Measurements from ENCODE around the gene CPEB4. TPM values are rescaled to one million over a fixed set of nuclear protein-coding genes. Genes with fewer than 3 reads are reported as not detected.

Gene CPEB4
- total RNA-seq, 2 donors from 2014 or later, result 9.4 to 11.3 TPM

DNA sequence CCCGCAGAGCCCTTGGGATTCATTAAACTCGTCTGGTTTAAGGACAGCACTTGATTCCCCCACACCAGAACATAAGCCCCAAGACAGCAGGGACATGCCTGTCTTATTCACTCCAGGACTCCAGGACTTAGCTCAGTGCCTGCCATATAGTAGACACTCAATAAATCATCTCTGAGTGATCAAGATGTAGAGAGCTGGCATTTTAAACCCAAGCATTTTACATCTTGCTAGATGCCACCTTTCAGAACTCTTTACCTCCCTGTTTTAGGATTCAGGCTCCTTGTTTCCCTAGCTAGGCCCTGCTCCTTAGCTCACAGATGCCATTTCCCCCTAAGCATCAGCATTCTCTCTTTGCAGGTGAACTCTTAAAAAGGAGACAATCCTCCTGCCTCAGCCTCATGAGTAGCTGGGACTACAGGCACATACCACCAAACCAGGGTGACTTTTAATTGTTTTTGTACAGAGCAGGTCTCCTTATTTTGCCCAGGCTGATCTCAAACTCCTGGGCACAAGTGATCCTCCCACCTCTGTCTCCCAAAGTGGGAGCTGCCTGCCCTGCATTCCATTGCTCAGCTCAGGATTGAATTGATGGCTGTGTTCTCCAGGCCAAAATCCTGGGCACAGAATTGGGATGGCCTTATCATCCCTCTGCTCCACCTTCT lies 32.0 kb upstream of the CPEB4 start:
- no peak for DNase-seq
- Histone ChIP-seq H3K4me3 (ENCODE audit: low read length) (no peak overlapping the region), H3K27me3 (ENCODE audit: control insufficient read depth, insufficient read depth, low read length, poor library complexity, severe bottlenecking) (no peaks in the 10 kb centered on the region), H3K9ac (ENCODE audit: extremely low read depth, low read length, poor library complexity, severe bottlenecking) (no peak overlapping the region), H3K27ac (ENCODE audit: low read depth, low read length) (no peak overlapping the region), H3K36me3 (ENCODE audit: control insufficient read depth, insufficient read depth, low read length) (no peaks in the 10 kb centered on the region), H3K9me3 (ENCODE audit: control insufficient read depth, low read length) (no peaks in the 10 kb centered on the region), H3K4me1 (ENCODE audit: control insufficient read depth, insufficient read depth, low read length) (peaks cover 34% of the 10 kb centered on the region)
- TF ChIP-seq, protein P1, sequence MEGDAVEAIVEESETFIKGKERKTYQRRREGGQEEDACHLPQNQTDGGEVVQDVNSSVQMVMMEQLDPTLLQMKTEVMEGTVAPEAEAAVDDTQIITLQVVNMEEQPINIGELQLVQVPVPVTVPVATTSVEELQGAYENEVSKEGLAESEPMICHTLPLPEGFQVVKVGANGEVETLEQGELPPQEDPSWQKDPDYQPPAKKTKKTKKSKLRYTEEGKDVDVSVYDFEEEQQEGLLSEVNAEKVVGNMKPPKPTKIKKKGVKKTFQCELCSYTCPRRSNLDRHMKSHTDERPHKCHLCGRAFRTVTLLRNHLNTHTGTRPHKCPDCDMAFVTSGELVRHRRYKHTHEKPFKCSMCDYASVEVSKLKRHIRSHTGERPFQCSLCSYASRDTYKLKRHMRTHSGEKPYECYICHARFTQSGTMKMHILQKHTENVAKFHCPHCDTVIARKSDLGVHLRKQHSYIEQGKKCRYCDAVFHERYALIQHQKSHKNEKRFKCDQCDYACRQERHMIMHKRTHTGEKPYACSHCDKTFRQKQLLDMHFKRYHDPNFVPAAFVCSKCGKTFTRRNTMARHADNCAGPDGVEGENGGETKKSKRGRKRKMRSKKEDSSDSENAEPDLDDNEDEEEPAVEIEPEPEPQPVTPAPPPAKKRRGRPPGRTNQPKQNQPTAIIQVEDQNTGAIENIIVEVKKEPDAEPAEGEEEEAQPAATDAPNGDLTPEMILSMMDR (conservative IDR thresholded peaks at IDR 0.05), result no peak
- Mint-ChIP-seq H3K9me3 (no peaks in the 10 kb centered on the region), H3K4me3 (no peak overlapping the region), H3K27ac (peak overlapping the region; percentile 56), H3K27me3 (ENCODE audit: insufficient read depth) (peaks cover 2% of the 10 kb centered on the region), H3K36me3 (ENCODE audit: low read depth) (no peaks in the 10 kb centered on the region), H3K4me1 (peaks cover 40% of the 10 kb centered on the region)
- 76 to 86% methylated on average over 2 of the region's 2 CpGs for WGBS, 2 experiments (ENCODE audit: insufficient coverage in 1 of 2, insufficient read length in 1 of 2)

DNA sequence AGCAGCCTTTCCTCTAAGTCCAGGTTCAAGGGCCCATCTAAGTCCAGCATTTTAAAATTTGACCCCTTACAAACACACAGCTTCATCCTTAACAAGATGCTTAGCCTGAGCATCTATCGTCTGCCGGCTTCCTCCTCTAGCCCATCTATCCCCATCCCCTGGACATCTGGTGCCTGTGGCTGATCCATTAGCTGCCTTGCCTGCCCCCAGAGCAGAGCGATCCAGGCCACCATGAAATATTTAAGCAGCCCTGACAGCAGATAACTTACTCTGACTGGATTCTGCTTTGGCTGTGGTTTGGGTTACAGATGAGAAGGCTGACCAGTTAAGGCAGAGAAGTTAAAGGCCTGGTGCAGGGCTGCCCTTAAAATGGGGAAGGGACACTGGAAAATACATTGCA lies 30.9 kb upstream of the CPEB4 start:
- H3K36me3 Mint-ChIP-seq (ENCODE audit: low read depth), result no peaks in the 10 kb centered on the region
- Histone ChIP-seq H3K27ac (ENCODE audit: low read depth, low read length) (no peak overlapping the region), H3K4me1 (ENCODE audit: control insufficient read depth, insufficient read depth, low read length) (peaks cover 38% of the 10 kb centered on the region), H3K9ac (ENCODE audit: extremely low read depth, low read length, poor library complexity, severe bottlenecking) (no peak overlapping the region), H3K9me3 (ENCODE audit: control insufficient read depth, low read length) (no peaks in the 10 kb centered on the region), H3K36me3 (ENCODE audit: control insufficient read depth, insufficient read depth, low read length) (no peaks in the 10 kb centered on the region), H3K27me3 (ENCODE audit: control insufficient read depth, insufficient read depth, low read length, poor library complexity, severe bottlenecking) (no peaks in the 10 kb centered on the region), H3K4me3 (ENCODE audit: low read length) (no peak overlapping the region)
- H3K27ac Mint-ChIP-seq, result no peak overlapping the region
- TF ChIP-seq, protein P1 (conservative IDR thresholded peaks at IDR 0.05), result no peak
- no peak overlapping the region for H3K4me3 Mint-ChIP-seq
- peaks cover 2% of the 10 kb centered on the region for H3K27me3 Mint-ChIP-seq (ENCODE audit: insufficient read depth)
- no peak for DNase-seq
- H3K9me3 Mint-ChIP-seq, result no peaks in the 10 kb centered on the region
- WGBS, 2 experiments (ENCODE audit: insufficient coverage in 1 of 2, insufficient read length in 1 of 2), result 90 to 94% methylated on average over 2 to 3 of the region's 3 CpGs
- H3K4me1 Mint-ChIP-seq, result peaks cover 46% of the 10 kb centered on the region

DNA sequence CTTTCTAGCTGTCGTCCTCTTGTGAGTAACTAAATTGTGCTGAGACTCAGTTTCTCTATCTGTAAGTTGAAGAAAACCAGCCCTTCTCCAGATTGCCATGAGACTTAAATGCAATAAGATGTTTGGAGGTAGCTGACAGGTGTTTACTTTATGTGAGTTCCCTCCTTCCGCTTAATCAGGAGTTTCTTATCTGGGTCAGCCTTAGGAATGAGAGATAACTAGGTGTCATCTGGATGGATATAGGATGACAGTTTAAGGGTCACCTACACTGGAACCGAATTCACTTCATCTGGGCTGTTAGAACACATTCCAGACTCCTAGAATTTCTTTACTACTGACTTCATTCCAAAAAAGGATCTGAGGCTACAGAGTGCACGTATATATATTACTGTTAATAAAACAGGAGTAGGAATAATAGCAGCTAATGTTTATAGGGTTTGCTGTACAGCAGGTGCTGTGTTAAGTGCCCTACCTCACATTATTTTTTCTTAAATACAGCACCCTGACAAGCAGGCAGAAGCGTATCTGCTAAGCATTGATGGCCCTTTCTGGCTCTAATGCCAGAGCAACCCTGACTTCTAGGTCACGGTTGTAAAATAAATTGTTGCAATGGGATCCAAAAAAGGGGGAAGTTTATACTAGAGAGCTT lies 30.0 kb upstream of the CPEB4 start:
- no peak overlapping the region for H3K27ac ChIP-seq (ENCODE audit: low read depth, low read length)

More for the DNA sequence above, 30.0 kb upstream of the CPEB4 start:
- H3K4me3 Mint-ChIP-seq, result no peak overlapping the region
- H3K36me3 Mint-ChIP-seq (ENCODE audit: low read depth), result no peaks in the 10 kb centered on the region
- 64 to 90% methylated on average over 2 to 5 of the region's 6 CpGs for WGBS, 2 experiments (ENCODE audit: insufficient coverage in 1 of 2, insufficient read length in 1 of 2)
- peaks cover 49% of the 10 kb centered on the region for H3K4me1 Mint-ChIP-seq
- H3K9me3 ChIP-seq (ENCODE audit: control insufficient read depth, low read length), result no peaks in the 10 kb centered on the region
- H3K4me3 ChIP-seq (ENCODE audit: low read length), result no peak overlapping the region
- H3K9ac ChIP-seq (ENCODE audit: extremely low read depth, low read length, poor library complexity, severe bottlenecking), result no peak overlapping the region
- H3K4me1 ChIP-seq (ENCODE audit: control insufficient read depth, insufficient read depth, low read length), result peaks cover 38% of the 10 kb centered on the region
- no peak overlapping the region for H3K27ac Mint-ChIP-seq
- no peak for DNase-seq
- peaks cover 2% of the 10 kb centered on the region for H3K27me3 Mint-ChIP-seq (ENCODE audit: insufficient read depth)
- TF ChIP-seq, protein P1 (conservative IDR thresholded peaks at IDR 0.05), result no peak
- no peaks in the 10 kb centered on the region for H3K9me3 Mint-ChIP-seq
- H3K27me3 ChIP-seq (ENCODE audit: control insufficient read depth, insufficient read depth, low read length, poor library complexity, severe bottlenecking), result no peaks in the 10 kb centered on the region
- no peaks in the 10 kb centered on the region for H3K36me3 ChIP-seq (ENCODE audit: control insufficient read depth, insufficient read depth, low read length)

Measured in endodermal cell (in vitro differentiated cells).